Neural progenitor cell (in vitro differentiated cells): ENCODE results near the gene AMZ2.

Experiments
- CTCF ChIP-seq: fragments of 200-600 bp; sonication (generic); IDR thresholded peaks from 2 replicates; pipeline ENCODE4 v1.5.1; 2017; ENCODE audit warnings: antibody characterized with exemption, mild to moderate bottlenecking
- EZH2phosphoT487 ChIP-seq: fragments of 200-600 bp; sonication (generic); IDR thresholded peaks from 2 replicates; pipeline ENCODE4 v1.6.1; 2017; ENCODE audit warnings: antibody characterized with exemption

DNA sequence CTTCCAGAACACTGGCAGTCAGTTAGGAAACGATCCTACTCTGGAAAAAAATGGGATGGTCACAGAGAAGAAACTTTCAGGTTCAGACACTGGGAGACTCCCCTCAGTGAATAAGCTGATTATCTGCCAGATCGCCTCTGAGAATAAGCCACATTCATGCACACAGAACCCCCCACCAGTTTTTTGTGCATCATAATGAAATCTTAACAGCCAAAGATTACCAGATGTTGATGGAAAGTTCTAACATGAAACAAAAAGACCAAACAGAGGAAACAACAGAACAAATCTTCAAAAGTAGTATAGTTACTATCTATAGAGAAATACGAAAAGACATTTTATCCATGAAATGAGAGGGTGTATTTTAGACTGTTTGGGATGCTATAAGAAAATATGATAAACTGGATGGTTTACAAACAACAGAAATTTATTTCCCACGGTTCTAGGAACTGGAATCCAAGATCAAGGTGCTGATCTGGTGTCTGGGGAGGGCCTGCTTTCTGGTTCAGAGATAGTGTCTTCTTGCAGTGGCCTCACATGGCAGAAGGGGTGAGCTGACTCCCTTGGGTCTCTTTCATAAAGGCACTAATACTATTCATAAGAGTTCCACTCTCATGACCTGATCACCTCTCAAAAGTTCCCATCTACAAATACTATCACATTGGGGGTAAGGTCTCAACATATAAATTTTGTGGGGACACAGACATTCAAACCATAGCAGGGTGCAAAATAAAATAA, 8.0 kb upstream of the AMZ2 start:
- no peak for TF ChIP-seq CTCF
- no peak for TF ChIP-seq EZH2phosphoT487
